Stimulated activated naive CD8-positive, alpha-beta T cell treated with anti-CD3 and anti-CD28 coated beads, Interleukin-15, Interleukin-2, amounts not matched to agents 100 ng/mL and 50 ng/mL, for 24 hours (primary cell): Measurements from ENCODE around the gene TMEM181.
"Not testable (repeated sequence)": the region's sequence is repeated elsewhere in the genome, so short reads cannot be mapped to it uniquely, and the experiment has no call there.

ENCODE experiments used
- H3K27ac Mint-ChIP-seq: one replicate; pipeline ENCODE4 v1.8.0; 2021; ENCODE audit warnings: mild to moderate bottlenecking, mixed read lengths
- H3K27me3 Mint-ChIP-seq: one replicate; pipeline ENCODE4 v1.8.0; 2021; ENCODE audit warnings: mixed read lengths
- H3K36me3 Mint-ChIP-seq: one replicate; pipeline ENCODE4 v1.8.0; 2021; ENCODE audit warnings: low read depth, mixed read lengths
- H3K4me1 Mint-ChIP-seq: one replicate; pipeline ENCODE4 v1.8.0; 2021; ENCODE audit warnings: low read depth, mixed read lengths
- H3K4me3 Mint-ChIP-seq: one replicate; pipeline ENCODE4 v1.8.0; 2021; ENCODE audit warnings: mild to moderate bottlenecking, mixed read lengths
- H3K9me3 Mint-ChIP-seq: one replicate; pipeline ENCODE4 v1.8.0; 2021; ENCODE audit warnings: mixed read lengths

TMEM181 gene

DNA sequence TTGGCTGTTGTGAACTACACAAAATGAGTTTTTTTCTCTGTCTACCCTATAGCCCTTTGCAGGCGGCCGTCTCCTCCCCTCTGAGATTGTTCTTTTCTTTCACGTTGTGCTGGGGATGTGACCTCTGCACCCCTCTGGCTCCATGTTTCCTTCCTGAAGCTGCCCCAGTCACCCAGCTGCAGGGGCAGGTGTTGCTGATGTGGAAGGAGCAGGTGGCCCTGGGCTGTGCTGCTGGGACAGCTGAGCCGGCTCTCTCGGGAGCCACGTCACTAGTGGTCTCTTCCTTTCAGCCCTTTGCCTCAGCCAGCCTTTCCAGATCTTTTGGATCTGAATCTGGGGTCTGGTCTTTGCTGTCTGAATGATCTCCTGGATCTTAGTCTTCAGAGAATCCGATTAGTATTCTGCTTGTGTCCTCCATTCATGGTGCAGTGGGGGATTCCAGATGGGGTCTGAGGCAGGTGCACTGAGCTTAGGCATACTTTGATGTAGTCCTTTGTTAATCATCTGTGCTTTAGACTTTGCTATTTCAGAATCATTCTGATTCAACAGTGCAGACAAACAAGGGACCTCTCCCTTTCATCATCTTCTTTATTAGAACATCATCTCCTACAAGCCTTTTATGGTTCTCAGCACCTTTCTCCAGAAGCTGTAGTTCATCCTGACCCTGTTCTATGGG is 31.4 kb downstream of the TMEM181 start:
- Mint-ChIP-seq H3K9me3 (no peaks in the 10 kb centered on the region), H3K27me3 (no peaks in the 10 kb centered on the region), H3K4me1 (no peaks in the 10 kb centered on the region), H3K4me3 (no peak overlapping the region), H3K36me3 (peaks cover 87% of the 10 kb centered on the region), H3K27ac (no peak overlapping the region)

GRCh38 chr6:158591810-158592209 is 31.9 kb downstream of the TMEM181 start:
- Mint-ChIP-seq H3K4me1 (no peaks in the 10 kb centered on the region), H3K36me3 (peaks cover 87% of the 10 kb centered on the region), H3K27me3 (no peaks in the 10 kb centered on the region), H3K4me3 (no peak overlapping the region), H3K9me3 (no peaks in the 10 kb centered on the region), H3K27ac (no peak overlapping the region)

DNA sequence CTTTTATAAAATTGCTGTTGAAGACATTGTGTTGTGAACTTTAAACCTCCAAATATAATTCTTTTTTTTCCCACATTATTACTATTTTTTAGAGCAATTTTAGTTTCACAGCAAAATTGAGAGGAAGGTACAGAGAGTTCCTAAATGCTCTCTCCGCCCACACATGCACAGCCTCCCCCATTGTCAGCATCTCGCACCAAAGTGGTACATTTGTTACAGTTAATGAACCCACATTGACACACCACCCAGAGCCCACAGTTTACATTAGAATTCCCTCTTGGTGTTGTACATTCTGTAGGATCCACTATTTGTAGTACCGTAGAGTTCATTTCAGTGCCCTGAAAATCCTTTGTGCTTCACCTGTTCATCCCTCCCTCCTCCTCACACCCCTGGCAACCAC is 33.8 kb downstream of the TMEM181 start:
- Mint-ChIP-seq H3K4me1 (peaks cover 4% of the 10 kb centered on the region), H3K27me3 (no peaks in the 10 kb centered on the region), H3K9me3 (no peaks in the 10 kb centered on the region), H3K36me3 (peaks cover 82% of the 10 kb centered on the region), H3K27ac (no peak overlapping the region), H3K4me3 (no peak overlapping the region)

DNA sequence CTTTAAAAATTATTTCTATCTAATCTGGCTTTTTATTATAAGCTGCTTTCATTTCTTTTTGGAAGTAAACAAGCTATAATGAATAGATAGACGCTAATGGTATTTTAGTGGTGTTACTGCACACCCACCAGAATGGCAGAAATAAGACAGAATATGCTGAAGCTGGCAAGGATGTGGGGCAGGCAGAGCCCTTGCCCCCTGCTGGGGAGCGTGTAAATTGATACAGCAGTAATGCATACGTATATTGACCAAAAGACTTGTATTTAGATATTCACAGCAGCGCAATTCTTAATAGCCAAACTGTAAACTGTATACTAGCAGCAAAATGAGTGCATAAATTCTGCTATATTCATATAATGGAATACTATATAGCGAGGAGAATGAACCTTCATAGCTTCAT is 35.3 kb downstream of the TMEM181 start:
- Mint-ChIP-seq H3K27ac (no peak overlapping the region), H3K27me3 (no peaks in the 10 kb centered on the region), H3K9me3 (no peaks in the 10 kb centered on the region), H3K4me3 (no peak overlapping the region), H3K4me1 (peaks cover 4% of the 10 kb centered on the region), H3K36me3 (peaks cover 75% of the 10 kb centered on the region)

DNA sequence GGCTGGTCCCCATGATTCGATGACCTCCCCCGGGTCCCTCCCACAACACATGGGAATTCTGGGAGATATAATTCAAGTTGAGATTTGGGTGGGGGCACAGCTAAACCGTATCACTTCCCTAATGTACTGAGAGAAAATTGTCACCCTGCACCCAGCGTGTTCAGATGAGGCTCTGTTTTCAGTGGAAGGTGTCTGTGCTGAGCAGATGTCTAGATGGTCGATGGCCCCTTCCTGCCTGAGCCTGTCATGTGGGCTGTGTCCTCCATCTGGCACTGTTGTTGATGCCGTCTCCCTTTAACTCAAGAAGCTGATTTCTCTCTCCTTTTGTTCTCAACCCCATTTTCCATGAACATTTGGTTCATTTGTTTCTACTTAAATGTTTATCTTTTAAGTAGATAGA is 37.0 kb downstream of the TMEM181 start:
- H3K36me3 Mint-ChIP-seq = peaks cover 70% of the 10 kb centered on the region
- H3K27me3 Mint-ChIP-seq = no peaks in the 10 kb centered on the region
- no peak overlapping the region for H3K4me3 Mint-ChIP-seq
- H3K27ac Mint-ChIP-seq = no peak overlapping the region
- H3K9me3 Mint-ChIP-seq = no peaks in the 10 kb centered on the region
- H3K4me1 Mint-ChIP-seq = peaks cover 4% of the 10 kb centered on the region

- Mint-ChIP-seq H3K4me1 (peaks cover 4% of the 10 kb centered on the region), H3K36me3 (peaks cover 70% of the 10 kb centered on the region), H3K27me3 (no peaks in the 10 kb centered on the region), H3K4me3 (no peak overlapping the region), H3K9me3 (no peaks in the 10 kb centered on the region), H3K27ac (peak overlapping the region; percentile 2)
These were observed 37.7 kb downstream of the TMEM181 start for GRCh38 chr6:158597565-158597964.

DNA sequence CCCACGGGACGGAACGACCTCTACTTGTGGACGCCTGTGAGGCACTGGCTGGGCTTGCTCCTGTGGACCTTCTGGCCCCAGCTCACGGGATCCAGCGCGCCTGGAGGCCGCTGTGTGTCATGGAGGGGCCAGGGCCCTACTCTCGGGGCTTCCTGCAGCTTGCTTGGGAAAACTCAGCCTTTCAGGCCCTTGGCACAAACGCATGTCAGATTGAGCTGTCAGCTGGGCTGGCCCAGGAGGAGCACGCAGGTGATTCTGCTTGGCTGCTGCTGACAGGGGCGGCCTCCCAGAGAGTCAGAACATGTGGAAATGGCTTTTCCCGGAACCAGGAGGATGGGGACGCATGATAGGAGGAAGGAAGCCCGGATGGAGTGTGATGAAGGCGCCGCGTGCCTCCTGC is 39.7 kb downstream of the TMEM181 start:
- H3K27me3 Mint-ChIP-seq = no peaks in the 10 kb centered on the region
- H3K4me1 Mint-ChIP-seq = peaks cover 7% of the 10 kb centered on the region
- H3K36me3 Mint-ChIP-seq = peaks cover 69% of the 10 kb centered on the region
- H3K9me3 Mint-ChIP-seq = no peaks in the 10 kb centered on the region
- H3K4me3 Mint-ChIP-seq = no peak overlapping the region
- H3K27ac Mint-ChIP-seq = no peak overlapping the region

GRCh38 chr6:158603261-158604047 is 43.6 kb downstream of the TMEM181 start:
- no peaks in the 10 kb centered on the region for H3K27me3 Mint-ChIP-seq
- peaks cover 59% of the 10 kb centered on the region for H3K36me3 Mint-ChIP-seq
- no peak overlapping the region for H3K4me3 Mint-ChIP-seq
- H3K27ac Mint-ChIP-seq = peak overlapping the region; percentile 29
- peaks cover 3% of the 10 kb centered on the region for H3K4me1 Mint-ChIP-seq
- H3K9me3 Mint-ChIP-seq = no peaks in the 10 kb centered on the region

DNA sequence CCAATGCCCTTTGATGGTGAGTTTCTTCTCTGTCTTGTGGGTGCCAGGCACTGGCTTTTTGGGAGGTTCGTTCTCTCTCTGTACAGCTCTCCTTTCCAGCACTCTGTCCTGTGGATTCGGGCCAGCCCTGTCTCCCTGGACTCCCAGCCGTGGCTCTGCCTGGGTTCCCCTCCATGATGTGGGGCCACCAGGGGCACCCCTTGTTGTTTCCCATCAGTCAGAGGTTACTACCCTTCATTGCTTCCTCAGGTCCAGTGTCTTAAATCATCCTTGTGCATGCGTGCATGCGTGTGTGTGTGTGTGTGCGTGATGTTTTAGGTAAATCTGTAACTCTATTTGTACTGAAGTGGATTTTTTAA is 44.1 kb downstream of the TMEM181 start:
- Mint-ChIP-seq H3K27me3 (no peaks in the 10 kb centered on the region), H3K27ac (peak overlapping the region; percentile 29), H3K36me3 (peaks cover 60% of the 10 kb centered on the region)

DNA sequence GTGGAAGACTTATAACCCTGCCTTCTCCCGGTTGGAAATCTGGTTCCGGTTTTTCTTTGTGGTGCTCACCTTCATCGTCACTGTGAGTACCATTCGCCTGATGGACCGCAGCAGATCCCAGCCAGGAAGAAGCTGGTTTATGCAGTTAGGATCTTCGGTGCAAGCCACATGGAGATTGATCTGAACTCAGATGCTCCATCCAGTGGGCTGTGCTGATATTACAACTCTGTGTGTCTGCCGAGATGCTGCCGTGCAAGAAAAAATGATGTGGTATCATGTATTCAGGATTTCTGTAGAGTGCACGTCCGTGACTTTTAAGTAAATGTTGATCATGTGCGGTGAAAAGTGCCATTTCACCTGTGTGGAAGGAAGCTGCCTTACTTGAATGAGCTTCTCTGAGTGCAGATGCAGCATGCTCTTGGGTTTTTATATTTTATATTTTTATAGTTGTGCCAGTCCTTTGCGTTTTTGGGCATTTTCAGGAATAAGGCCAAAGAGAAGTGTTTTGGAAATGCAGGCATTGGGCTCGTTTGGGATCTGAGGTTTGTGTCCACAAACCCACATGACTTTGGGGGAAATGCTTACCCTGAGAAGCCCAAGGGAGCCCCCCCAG is 45.5 kb downstream of the TMEM181 start:
- Mint-ChIP-seq H3K4me1 (peaks cover 3% of the 10 kb centered on the region), H3K27me3 (no peaks in the 10 kb centered on the region), H3K27ac (peak overlapping the region; percentile 40), H3K36me3 (peaks cover 66% of the 10 kb centered on the region), H3K9me3 (no peaks in the 10 kb centered on the region), H3K4me3 (no peak overlapping the region)

More for the DNA sequence above, 44.1 kb downstream of the TMEM181 start:
- H3K4me3 Mint-ChIP-seq = no peak overlapping the region
- peaks cover 3% of the 10 kb centered on the region for H3K4me1 Mint-ChIP-seq
- no peaks in the 10 kb centered on the region for H3K9me3 Mint-ChIP-seq

DNA sequence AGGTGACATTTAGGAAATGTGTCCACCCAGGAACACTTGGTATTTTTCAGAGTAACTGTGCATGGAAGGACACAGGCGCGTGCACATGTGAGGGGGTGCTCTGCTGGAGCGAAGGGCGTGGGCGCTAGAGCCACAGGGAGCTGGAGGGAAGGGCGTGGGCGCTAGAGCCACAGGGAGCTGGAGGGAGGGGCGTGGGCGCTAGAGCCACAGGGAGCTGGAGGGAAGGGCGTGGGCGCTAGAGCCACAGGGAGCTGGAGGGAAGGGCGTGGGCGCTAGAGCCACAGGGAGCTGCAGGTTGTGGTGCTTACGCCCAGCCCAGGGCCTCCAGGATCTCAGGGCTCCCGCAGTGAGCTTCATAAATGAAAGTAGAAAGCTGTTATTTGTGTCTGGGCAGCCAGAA is 46.1 kb downstream of the TMEM181 start:
- not testable (repeated sequence) for H3K9me3 Mint-ChIP-seq, H3K27me3 Mint-ChIP-seq, H3K4me1 Mint-ChIP-seq, H3K4me3 Mint-ChIP-seq
- Mint-ChIP-seq H3K36me3 (peaks cover 68% of the 10 kb centered on the region), H3K27ac (peak overlapping the region; percentile 40)

GRCh38 chr6:158606935-158607334 is 47.0 kb downstream of the TMEM181 start:
- no peak overlapping the region for H3K4me3 Mint-ChIP-seq
- no peaks in the 10 kb centered on the region for H3K27me3 Mint-ChIP-seq
- no peak overlapping the region for H3K27ac Mint-ChIP-seq
- peaks cover 72% of the 10 kb centered on the region for H3K36me3 Mint-ChIP-seq
- H3K9me3 Mint-ChIP-seq = no peaks in the 10 kb centered on the region
- H3K4me1 Mint-ChIP-seq = peaks cover 3% of the 10 kb centered on the region

DNA sequence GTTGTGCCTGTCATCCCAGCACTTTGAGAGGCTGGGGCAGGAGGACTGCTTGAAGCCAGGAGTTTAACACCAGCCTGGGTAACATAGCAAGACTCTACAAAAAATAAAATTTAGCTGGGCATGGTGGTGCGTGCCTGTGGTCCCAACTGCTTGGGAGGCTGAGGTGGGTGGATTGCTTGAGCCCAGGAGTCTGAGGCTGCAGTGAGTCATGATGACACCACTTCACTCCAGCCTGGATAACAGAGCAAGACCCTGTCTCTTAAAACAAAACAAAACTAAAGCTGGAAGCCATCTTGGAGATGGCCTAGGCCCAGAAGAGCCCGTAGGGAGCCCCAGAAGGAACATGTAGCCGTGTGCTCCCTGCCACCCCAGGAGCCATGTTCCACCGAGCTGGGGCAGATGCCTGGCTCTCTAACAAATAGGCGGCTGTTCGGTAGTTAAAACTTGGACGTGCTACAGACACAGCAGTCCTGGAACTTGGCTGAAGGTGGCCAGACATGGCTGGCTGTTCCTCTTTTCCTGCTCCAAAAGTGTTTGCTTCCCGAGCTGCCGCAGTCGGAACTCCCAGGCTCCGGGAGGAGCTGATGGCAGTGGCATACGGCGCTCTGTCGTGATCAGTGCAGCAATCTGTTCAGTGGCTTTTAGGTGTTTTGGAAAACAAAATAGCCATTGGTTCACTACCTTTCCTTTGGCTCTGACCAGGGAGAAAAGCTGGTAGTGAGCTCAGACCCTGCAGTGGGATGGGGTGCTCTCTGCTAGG is 47.7 kb downstream of the TMEM181 start:
- Mint-ChIP-seq H3K4me3 (no peak overlapping the region), H3K4me1 (peaks cover 3% of the 10 kb centered on the region), H3K27ac (no peak overlapping the region), H3K36me3 (peaks cover 73% of the 10 kb centered on the region), H3K27me3 (no peaks in the 10 kb centered on the region), H3K9me3 (no peaks in the 10 kb centered on the region)

DNA sequence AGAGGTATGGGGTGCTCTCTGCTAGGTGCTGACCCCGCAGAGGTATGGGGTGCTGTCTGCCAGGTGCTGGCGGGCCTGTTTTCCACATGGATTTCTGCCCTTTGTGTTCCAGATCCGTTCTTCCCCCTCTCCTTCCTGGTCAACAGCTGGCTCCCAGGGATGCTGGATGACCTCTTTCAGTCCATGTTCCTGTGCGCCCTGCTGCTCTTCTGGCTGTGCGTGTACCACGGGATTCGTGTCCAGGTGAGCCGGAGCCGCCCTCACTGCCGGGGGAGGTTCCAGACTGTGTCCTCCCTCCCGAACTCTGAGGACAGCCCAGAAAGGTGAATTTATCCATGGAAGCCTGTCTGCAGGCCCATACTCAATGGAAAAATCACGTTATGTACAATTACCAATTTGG is 48.3 kb downstream of the TMEM181 start:
- H3K36me3 Mint-ChIP-seq = peaks cover 74% of the 10 kb centered on the region
- no peaks in the 10 kb centered on the region for H3K9me3 Mint-ChIP-seq
- no peak overlapping the region for H3K4me3 Mint-ChIP-seq
- H3K4me1 Mint-ChIP-seq = peaks cover 3% of the 10 kb centered on the region
- no peak overlapping the region for H3K27ac Mint-ChIP-seq
- H3K27me3 Mint-ChIP-seq = no peaks in the 10 kb centered on the region
